ENCODE results near the gene HS6ST2.

- TF ChIP-seq, protein P1, sequence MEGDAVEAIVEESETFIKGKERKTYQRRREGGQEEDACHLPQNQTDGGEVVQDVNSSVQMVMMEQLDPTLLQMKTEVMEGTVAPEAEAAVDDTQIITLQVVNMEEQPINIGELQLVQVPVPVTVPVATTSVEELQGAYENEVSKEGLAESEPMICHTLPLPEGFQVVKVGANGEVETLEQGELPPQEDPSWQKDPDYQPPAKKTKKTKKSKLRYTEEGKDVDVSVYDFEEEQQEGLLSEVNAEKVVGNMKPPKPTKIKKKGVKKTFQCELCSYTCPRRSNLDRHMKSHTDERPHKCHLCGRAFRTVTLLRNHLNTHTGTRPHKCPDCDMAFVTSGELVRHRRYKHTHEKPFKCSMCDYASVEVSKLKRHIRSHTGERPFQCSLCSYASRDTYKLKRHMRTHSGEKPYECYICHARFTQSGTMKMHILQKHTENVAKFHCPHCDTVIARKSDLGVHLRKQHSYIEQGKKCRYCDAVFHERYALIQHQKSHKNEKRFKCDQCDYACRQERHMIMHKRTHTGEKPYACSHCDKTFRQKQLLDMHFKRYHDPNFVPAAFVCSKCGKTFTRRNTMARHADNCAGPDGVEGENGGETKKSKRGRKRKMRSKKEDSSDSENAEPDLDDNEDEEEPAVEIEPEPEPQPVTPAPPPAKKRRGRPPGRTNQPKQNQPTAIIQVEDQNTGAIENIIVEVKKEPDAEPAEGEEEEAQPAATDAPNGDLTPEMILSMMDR (IDR thresholded peaks at IDR 0.05): no peak
- TF ChIP-seq POLR2AphosphoS5 (IDR thresholded peaks at IDR 0.05) (no peak), POLR2A (IDR thresholded peaks at IDR 0.05) (no peak)
Observed at GRCh38 chrX:132848296-132848970, 110.0 kb downstream of the HS6ST2 start.
